HL-60/S4 treated with phorbol 12-myristate 13-acetate at 8.2 ng/mL for 4 days and 3 days (cell line): ENCODE data around the gene GSTK1.
"Not testable (repeated sequence)": the region's sequence is repeated elsewhere in the genome, so short reads cannot be mapped to it uniquely, and the experiment has no call there.

Source experiments
- in situ Hi-C: fragments of 300-500 bp; cut with MboI; formaldehyde crosslinking; loops from 2 replicates; pipeline ENCODE4 v1.15.0; 2022; ENCODE audit warnings: low sequenced_read_pairs

The GSTK1 gene

DNA sequence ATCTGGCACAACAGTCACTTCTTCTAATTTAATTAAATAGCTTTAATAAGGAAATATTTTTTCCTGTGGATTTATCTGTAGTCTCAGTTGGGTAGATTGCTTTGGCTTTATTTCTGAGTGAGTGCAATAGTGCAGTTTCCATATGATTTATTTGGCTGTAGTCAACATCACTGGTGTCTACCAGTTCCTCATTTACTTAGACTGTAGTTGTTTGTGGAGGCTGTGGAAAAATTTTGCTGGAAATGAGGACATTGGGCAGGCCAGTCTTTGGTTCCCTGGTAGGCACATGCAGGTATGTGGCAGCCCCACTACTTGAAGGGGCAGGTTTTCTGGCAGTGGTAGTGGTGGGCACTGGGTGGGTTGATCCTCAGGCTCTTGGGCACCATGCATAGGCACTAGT is 25.9 kb upstream of the GSTK1 start:
- in situ Hi-C loops = no loop called here

DNA sequence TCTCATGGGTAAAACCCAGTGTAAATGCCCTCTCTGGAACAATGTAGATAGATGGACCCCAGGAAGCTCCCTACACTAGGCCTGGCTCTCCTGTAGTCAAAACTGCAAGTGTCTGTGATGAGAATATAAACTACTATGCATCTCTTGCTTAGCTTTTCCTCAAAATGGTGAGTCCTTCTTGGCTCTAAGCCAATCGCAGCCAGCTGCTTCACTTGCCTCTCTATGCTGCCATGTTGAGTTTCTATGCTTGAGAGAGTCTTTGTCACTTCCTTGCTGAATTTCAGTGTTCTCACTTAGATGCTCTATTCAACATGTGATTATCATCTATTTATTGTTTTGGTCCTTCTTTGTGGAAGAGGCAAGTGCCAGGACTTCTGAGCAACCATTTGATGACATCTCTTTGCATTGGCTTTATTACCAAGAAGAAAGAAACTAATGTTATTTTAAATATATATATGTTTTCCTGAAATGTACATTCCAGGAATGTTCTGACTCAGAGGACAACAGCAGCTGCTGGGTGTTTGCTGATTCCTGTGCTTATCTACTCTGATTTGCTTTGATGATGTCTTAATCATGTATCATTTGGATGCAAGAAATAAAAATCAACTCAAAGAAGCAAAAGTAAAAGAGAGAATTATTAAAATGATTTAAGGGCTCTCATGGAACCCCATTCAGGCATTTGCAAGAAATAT is 24.8 kb upstream of the GSTK1 start:
- in situ Hi-C loops = no loop called here

DNA sequence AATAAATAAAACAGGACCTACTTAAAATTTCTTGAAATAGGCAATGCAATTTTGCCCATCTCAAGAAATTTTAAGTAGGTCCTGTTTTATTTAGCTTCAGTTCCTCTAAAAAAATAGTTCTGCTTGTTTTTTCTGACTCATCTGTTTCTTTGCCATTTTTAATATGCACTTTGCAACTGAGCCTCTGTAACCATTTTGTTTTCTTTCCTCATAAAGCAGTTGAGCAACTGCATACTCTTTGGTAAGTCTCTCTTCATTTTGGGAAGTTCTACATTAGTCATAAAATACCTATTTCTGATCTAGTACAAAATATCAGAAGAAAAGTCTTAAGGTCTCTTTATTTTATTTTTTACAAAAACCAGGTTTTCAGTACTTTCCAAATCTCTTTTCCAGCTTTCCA is 23.4 kb upstream of the GSTK1 start:
- in situ Hi-C loops = no loop called here

DNA sequence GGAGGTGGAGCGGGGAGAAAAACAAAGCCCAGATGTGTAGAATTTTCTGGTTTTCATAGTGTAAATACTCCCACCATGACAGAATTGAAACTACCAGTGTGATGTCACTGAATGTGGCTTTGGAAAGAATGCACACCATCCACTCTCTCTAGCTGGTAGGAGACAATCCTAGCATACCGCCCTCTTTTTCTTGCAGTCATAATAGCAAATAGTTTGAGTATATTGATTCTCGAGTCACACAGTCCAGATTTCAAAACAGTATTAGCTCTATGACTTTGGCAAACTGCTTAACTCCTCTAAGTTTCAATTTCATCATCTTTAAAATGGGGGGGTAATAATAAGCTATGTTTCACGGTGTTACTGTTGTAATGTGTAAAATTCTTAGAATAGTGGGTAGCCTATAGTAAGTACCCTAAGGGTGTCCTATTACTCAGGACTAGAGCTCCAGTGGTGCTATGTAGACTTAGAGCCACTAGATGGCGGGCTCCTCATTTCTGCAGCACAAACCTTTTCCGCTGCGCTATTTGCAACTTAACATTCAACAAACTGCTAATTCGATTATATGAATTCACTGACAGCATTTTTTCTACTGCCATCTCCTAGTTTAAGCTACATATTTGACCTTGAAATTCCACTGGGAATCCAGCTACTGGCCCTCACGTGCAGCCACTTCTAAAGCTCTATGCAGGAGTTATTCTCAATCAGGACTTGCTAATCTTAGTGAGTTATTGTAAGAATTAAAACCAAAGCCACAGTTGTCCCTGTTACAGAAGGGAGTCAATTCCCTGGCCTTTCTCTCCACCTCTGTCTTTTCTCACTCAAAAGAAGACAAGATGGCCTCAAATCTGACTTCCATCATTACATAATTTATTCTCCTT is 22.7 kb upstream of the GSTK1 start:
- in situ Hi-C loops = no loop called here

DNA sequence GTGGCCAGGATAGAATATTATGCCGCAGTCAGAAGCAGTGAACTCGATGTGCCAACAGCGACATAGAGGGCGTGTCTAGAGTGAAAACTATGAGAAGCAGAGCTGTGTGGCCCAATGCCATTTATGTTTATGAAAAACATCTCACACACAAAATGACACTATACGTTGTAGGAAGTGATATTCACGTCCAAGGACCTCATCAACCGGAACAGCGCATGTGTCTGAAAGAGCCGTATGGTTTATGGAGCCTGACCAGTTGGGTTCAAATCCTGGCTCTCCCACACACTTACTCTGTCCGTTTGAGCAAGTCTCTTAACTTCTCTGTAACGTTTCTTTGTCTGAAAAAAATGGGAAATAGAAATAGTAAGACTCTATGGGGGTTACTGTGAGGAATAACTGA is 20.9 kb upstream of the GSTK1 start:
- in situ Hi-C loops = no loop called here

DNA sequence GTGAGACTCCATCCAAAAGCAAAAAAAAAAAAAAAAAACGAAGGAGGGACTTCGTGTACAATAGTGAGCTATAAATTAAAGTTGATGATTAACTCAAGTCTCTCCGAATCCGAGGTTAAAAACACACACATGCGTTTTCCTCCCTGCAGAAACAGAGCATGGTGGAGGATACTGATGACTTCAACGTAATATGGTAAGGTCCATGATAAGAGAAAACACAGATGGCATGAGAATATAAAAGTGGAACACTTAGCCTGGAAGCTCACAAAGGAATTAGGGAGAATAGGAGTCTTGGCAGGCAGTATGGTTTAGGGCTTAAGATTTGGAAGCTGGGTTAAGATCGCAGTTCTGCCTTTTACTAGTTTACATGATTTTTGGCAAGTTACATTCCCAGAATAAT is 20.1 kb upstream of the GSTK1 start:
- in situ Hi-C loops = no loop called here

DNA sequence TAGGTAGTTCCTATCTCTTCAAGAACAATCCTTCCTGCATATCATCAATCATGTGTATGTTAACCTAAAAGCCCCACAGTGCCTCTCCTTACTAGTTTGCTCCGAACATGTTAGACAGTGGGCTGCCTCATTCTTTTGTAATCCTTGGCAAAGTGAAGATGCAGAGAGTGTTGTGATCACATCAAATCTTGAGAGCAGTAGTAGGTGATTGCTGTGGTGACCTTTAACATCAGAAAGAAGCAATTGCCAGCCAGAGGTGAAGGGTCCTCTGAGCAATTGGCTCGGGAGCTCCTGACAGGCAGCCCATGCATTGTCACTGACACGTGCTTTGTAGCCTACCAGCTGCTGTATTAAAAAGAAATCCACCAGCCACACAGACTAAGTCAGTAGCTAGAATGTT is 19.6 kb upstream of the GSTK1 start:
- in situ Hi-C loops = no loop called here

DNA sequence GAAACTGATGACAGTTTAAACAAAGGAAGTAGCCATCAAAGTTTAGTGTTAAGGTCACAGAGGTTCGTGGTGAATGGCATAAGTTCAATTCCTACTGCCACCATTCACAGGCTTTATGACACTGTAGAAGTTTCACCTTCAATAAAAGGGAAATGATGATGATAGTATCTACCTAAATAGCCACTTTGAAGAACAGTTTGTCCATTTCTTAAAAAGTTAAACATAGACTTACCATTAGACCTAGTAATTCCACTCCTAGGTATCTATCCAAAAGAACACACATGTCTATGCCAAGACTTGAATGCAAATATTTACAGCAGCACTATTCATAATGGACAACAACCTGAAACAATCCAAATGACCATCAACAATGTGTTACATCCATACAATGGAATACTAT is 18.9 kb upstream of the GSTK1 start:
- in situ Hi-C loops = no loop called here

DNA sequence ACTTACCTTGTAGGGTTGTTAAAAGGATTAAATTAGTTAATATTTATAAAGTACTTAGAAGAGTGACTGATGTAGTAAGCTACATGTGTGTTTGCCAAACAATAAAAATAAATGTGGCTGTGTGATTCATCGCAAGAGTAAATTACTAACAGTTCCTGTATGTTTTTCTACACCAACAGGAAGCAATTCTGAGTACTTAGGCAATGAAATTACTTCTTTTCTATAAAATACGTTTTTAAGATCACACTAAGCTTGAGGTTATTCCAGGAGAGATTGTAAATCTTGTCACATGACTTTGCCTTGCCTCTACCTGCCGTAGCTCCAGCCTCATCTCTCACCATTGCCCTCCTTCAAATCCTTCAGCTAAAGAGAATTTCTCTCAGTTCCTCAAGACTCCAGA is 18.1 kb upstream of the GSTK1 start:
- in situ Hi-C loops = no loop called here

DNA sequence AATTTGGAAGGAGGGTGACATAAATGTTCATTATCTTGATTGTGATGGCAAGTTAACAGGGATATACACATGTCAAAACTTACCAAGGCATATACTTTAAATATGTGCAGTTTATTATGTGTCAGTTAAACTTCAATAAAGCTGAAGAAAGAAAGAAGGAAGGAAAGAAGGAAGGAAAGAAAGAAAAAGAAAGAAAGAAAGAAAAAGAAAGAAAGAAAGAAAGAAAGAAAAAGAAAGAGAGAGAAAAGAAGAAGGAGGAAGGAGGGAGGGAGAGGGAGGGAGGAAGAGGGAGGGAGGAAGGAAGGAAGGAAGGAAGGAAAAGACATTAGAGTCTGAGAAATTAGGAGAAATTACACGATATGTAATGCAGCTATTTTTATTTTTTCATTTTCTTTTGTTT is 15.9 kb upstream of the GSTK1 start:
- in situ Hi-C loops = no loop called here

DNA sequence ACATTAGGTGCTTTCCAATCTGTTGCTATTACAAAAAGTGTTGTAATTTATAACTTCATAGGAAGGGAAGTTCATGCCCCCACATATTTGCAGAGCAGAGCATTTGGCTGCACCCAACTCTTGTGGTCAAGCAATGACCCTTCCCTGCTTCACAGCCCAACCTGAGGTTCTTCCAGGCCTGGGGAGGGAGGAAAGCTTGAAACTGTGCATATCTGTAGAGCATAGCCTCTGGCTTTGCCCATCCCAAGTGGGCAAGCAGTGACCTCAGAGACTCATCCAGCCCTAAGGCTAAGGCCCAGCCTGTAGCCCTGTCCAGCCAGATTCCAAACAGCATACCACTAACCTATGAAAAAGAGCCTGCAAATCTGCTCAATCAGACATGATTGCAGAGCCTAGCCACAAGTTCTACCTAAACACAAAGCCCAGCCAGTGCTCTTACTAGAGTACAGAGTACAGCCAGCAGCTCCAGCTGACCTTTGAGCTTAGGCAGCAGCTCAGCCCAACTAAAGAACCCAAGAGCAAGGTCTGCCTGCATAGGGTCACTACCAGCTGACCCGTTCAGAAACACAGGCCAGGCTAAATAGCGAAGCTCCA is 14.4 kb upstream of the GSTK1 start:
- in situ Hi-C loops = no loop called here

DNA sequence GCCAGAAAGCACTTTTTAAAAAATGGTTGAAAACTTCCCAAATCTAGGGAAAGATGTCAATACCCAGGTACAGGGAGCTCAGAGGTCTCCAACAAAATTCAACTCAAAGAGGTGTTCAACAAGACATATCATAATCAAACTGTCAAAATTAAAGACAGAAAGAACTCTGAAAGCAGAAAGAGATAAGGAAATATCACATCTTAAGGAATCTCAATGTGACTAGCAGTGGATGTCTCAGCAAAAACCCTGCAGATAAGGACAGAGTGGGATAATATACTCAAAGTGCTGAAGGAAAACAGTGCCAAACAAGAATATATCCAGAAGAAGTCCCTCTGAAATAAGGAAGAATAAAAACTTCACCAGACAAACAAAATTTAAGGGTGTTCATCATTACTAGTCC is 13.0 kb upstream of the GSTK1 start:
- in situ Hi-C loops = no loop called here

DNA sequence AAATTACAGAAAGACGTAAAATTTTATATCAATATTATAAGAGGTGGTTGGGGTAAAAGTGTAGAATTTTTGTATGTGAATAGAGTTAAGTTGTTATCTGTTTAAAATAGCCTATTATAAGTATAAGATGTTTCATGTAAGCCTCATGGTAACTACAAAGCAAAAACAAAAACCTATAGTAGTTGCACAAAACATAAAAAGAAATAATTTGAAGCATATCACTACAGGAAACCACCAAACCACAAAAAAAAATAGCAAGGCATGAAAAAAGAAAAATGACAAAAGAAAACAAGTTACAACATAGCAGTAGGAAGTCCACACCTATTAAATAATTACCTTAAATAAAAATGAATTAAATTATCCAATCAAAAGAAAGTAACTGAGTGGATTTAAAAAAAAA is 12.4 kb upstream of the GSTK1 start:
- in situ Hi-C loops = no loop called here

DNA sequence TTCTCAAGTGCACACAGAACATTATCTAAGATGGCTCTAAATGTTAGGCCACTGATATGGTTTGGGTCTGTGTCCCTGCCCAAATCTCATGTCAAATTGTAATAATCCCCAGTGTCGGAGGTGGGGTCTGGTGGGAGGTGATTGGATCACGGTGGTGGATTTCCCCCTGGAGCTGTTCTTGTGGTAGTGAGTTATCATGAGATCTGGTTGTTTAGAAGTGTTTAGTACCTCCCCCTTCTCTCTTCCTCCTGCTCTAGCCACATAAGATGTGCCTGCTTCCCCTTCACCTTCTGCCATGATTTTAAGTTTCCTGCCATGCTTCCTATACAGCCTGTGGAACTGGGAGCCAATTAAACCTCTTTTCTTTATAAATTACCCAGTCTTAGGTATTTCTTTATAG is 11.2 kb upstream of the GSTK1 start:
- in situ Hi-C loops = no loop called here

DNA sequence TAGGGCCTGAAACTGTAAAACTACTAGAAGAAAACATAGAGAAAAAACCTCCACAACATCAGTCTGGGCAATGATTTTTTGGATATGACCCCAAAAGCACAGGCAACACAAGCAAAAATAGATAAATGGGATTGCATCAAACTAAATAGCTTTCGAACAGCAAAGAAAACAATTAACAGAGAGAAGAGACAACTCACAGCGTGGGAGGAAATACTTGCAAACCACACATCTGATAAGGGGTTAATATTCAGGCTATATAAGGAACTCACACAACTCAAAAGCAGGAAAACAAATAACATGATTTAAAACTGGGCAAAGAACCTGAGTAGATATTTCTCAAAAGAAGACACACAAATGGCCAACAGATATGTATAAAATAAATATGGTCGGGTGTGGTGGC is 7.7 kb upstream of the GSTK1 start:
- in situ Hi-C loops = no loop called here

DNA sequence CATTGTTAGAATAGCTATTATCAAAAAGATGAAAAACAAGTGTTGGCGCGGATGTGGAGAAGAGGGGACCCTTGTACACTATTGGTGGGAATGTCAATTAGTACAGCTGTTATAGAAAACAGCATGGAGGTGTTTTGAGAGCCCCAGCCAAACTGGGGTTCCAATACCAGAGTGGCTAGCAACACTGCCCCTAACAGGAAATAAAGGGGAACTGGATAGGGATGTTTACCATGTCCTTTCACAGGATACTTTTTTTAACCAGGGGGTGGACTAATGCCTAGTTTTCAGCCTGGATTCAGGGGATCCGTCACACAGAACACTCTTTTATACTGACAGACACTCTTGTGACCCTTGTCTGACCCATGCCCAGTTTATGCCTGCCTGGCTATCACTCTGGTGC is 6.9 kb upstream of the GSTK1 start:
- in situ Hi-C loops = no loop called here

DNA sequence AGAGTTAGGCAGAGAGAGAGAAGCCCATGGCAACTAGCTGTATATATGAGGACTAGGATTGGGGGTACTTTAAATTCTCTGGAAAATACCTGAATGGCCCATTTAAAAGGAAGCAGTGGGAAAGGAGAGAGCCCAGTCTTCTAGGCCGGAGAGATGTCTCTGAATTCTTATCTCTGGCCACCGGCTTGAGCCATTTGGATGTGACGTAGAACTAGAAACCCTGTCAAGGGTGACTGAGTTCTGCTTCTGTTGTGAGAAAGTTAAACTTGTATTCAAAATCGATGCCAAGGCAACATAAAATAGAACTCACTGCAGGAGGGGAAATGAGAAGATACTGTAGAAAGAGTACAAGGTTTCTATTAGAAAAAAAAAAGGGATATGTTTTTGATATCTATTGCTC is 6.3 kb upstream of the GSTK1 start:
- in situ Hi-C loops = no loop called here

DNA sequence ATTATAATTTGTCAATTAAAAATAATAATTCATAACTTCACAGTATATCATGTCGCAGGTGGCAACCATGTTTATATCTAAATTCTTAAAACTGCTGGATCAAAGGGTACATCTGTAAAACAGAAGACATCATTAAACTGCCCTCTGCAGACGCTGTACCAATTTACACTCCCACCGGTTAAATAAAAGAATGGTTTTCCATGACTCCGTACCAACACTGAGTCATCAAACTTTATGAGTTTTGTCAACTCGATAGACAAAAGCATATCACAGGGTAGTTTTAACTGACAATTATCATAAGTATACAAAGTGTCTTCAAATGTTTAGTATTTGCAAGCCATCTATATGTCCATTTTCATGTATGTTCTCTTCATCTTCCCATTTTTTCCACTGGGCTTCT is 5.7 kb upstream of the GSTK1 start:
- in situ Hi-C loops = no loop called here

DNA sequence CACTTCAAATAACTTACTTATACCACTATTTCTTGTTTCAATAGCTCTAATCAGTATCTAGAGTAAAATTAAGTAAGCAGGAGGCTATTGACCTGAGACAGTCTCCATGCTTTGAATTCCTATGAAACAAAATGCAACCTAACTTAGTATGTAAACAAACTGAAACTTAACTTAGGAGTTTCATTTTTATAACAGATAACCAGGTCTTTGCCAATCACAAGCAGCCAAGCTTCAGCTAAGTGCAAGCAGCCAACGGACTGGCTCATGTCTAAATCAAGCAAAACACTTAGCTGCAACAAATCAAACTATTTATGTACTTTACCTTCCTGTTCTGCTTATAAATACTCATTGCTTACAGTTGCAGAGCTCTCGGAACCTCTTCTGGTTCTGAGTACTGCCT is 4.4 kb upstream of the GSTK1 start:
- in situ Hi-C loops = no loop called here

DNA sequence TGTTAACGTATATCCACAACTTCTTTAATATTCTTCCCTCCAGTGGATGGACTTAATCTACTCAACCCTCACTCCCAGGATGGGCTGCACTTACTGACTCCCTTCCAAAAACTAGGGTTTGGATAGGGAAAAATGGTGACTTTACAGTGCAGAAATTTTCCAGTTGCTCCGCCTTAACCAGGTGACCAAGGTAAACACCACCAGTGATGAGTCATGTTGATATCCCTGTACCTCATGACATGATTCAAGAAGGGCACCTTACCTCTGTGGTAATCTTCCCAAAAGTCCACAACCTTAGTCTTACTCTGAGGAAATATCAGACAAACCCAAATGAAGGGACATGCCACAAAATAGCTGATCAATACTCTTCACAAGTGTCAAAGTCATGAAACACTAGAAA is 3.5 kb upstream of the GSTK1 start:
- in situ Hi-C loops = no loop called here

DNA sequence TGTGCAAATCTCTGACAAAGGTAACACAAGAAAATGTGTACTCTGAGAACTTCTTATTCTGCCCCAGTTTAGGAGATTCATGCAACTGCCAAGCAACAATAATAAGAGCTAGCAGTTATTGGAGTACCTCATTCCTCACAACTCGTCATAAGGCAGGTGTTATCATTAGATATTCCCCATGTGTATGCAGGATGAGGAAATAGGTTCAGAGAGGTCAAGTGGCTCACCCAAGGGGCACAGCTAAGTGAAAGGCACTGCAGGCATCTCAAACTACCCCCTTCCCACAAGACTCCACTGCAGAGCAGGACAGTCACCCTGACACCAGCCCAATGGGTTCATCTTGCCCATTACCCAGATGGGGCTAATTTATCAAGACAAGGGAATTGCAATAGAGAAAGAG is 1.3 kb upstream of the GSTK1 start:
- in situ Hi-C loops = no loop called here

DNA sequence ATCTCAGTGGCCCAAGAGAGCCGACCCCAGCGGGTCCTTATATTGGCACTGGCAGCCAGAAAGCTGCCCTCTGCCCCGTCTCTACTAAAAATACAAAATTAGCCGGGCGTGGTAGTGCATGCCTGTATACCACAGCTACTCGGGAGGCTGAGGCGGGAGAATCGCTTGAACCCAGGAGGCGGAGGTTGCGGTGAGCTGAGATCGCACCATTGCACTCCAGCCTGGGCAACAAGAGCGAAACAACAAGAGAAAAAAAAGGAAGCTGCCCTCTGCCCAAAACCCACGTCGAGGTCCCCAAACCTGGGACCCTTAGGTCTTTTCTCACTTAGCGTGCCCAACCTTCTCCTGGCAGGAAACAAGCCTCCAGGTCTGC is 941 bp downstream of the GSTK1 start:
- in situ Hi-C loops = not testable (repeated sequence)
